BJ (cell line): Measurements from ENCODE around the gene KIF6. TPM values are rescaled to one million over a fixed set of nuclear protein-coding genes. Genes with fewer than 3 reads are reported as not detected.
"Not testable (repeated sequence)": the region's sequence is repeated elsewhere in the genome, so short reads cannot be mapped to it uniquely, and the experiment has no call there.

Experiments used
- CTCF ChIA-PET: fragments of 350-600 bp; formaldehyde crosslinking; extraction: SDS; loops from one replicate; lab custom pipeline; 2021; ENCODE audit warnings: antibody characterized with exemption, inconsistent platforms; lab: Yijun Ruan, JAX
- POLR2A ChIA-PET: fragments of 300-600 bp; sonication (Branson Sonifier 250); formaldehyde crosslinking; extraction: SDS; loops from one replicate; lab custom pipeline; 2021; ENCODE audit warnings: antibody characterized with exemption; lab: Charles Lee
- DNase-seq: peaks from one replicate; pipeline ENCODE4 v3.0.0-alpha.2; 2011; ENCODE audit warnings: low read depth
- H3K27me3 ChIP-seq: 2 replicates; pipeline ENCODE4 v1.6.0; 2011; ENCODE audit warnings: low read length; ENCODE audit not compliant: control insufficient read depth, insufficient read depth
- H3K36me3 ChIP-seq: 2 replicates; pipeline ENCODE4 v1.5.1; 2011; ENCODE audit warnings: low read length; ENCODE audit not compliant: control insufficient read depth, insufficient read depth
- H3K4me3 ChIP-seq: 2 replicates; pipeline ENCODE4 v1.5.1; 2011; ENCODE audit warnings: low read depth, mild to moderate bottlenecking, control low read depth, low read length
- polyA plus RNA-seq: library from polyadenylated mRNA; depleted of rRNA; stranded (reverse); fragments of >200 nt; gene quantifications from 2 replicates; pipeline ENCODE4 v1.2.3, GENCODE V29; 2011
- TF ChIP-seq, protein P1 (sequence below): IDR thresholded peaks from 2 replicates; pipeline ENCODE4 v1.5.1; 2011; ENCODE audit warnings: low read depth, mild to moderate bottlenecking, control low read depth, inconsistent platforms, low read length, moderate library complexity; ENCODE audit not compliant: insufficient read depth

KIF6 gene
- polyA plus RNA-seq, 1 experiment, result 0.56 TPM

DNA sequence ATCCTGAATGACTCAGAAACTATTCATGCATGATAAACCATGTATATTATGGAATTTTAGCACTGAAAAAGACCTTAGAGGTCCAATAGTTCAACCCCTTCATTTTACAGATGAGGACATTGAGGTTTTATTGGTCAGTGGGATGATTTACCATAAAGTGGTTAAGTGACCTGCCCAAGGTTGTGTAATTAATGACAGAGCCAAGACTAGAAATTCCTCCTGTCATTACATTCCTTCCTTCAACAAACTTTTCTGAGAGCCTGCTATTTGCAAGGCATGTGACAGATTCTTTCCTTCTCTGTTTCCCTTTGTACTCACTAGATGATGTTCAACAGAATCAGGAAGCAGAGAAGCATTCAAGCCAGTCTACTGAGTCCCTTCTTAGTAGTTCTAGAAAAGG lies 232.0 kb downstream of the KIF6 start:
- CTCF ChIA-PET, result no interaction called here
- H3K36me3 ChIP-seq, result no peaks in the 10 kb centered on the region
- POLR2A ChIA-PET, result no interaction called here
- TF ChIP-seq, protein P1, sequence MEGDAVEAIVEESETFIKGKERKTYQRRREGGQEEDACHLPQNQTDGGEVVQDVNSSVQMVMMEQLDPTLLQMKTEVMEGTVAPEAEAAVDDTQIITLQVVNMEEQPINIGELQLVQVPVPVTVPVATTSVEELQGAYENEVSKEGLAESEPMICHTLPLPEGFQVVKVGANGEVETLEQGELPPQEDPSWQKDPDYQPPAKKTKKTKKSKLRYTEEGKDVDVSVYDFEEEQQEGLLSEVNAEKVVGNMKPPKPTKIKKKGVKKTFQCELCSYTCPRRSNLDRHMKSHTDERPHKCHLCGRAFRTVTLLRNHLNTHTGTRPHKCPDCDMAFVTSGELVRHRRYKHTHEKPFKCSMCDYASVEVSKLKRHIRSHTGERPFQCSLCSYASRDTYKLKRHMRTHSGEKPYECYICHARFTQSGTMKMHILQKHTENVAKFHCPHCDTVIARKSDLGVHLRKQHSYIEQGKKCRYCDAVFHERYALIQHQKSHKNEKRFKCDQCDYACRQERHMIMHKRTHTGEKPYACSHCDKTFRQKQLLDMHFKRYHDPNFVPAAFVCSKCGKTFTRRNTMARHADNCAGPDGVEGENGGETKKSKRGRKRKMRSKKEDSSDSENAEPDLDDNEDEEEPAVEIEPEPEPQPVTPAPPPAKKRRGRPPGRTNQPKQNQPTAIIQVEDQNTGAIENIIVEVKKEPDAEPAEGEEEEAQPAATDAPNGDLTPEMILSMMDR, result no peak
- DNase-seq, result no peak
- H3K4me3 ChIP-seq, result no peak overlapping the region
- no peaks in the 10 kb centered on the region for H3K27me3 ChIP-seq

- ChIA-PET POLR2A (no interaction called here), CTCF (interaction anchor here (1.8 kb wide), 1 partner anchor 14 kb away, joined by 5 read pairs; no protein-coding TSS in a partner anchor)
These were observed 235.1 kb downstream of the KIF6 start for GRCh38 chr6:39490108-39490507.

GRCh38 chr6:39488255-39488879 lies 236.8 kb downstream of the KIF6 start:
- H3K4me3 ChIP-seq, result no peak overlapping the region
- no peaks in the 10 kb centered on the region for H3K36me3 ChIP-seq
- H3K27me3 ChIP-seq, result no peaks in the 10 kb centered on the region
- CTCF ChIA-PET, result interaction anchor here (1.0 to 1.8 kb wide), 2 partner anchors 12 to 13 kb away, joined by 3 to 5 read pairs; no protein-coding TSS in a partner anchor
- TF ChIP-seq, protein P1, result no peak
- DNase-seq, result no peak
- POLR2A ChIA-PET, result no interaction called here

More at GRCh38 chr6:39490108-39490507, 235.1 kb downstream of the KIF6 start:
- no peak for DNase-seq
- TF ChIP-seq, protein P1, result no peak
- Histone ChIP-seq H3K4me3 (no peak overlapping the region), H3K36me3 (no peaks in the 10 kb centered on the region), H3K27me3 (no peaks in the 10 kb centered on the region)

DNA sequence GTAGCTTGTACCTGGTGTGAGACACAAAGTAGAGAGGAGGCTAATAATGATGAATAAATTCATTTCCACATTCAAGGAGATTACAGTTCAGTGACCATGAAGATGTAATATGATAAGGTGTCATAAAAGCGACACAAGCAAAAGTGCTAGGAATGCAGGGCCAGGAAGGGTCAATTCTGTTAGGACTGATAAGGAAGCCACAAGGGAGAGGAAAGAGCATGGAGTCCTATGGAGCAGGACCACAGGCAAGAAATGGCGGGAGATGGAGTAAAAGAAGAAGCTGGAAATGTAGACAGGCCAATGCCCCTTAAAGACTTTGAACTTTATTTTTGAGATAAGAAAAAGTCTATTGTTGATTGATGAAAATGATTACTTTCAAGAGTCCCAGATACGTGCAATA lies 240.9 kb downstream of the KIF6 start:
- TF ChIP-seq, protein P1, result no peak
- no peak for DNase-seq
- Histone ChIP-seq H3K36me3 (no peaks in the 10 kb centered on the region), H3K27me3 (no peaks in the 10 kb centered on the region), H3K4me3 (no peak overlapping the region)
- CTCF ChIA-PET, result no interaction called here
- POLR2A ChIA-PET, result no interaction called here

GRCh38 chr6:39479819-39480218 lies 245.4 kb downstream of the KIF6 start:
- DNase-seq, H3K4me3 ChIP-seq, H3K27me3 ChIP-seq, CTCF ChIA-PET, H3K36me3 ChIP-seq, POLR2A ChIA-PET: not testable (repeated sequence)

DNA sequence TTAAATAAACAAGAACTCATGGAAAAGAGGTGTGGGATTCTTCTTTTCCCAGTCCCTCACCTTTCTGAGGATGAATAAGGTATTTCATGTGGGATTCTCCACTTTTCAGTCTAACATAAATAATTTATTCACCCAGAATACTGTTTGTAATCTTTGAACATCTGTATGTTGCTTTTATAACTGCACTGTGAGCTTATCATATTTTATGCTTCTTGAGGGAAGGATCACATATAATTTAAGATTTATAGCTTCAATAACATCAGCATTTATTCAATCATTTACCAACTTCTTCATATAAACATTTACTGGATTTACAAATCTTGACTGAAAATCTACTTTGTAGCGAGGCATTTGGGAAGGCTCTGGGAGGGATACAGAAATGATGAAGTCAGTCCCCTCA lies 248.5 kb downstream of the KIF6 start:
- no peaks in the 10 kb centered on the region for H3K36me3 ChIP-seq
- no peaks in the 10 kb centered on the region for H3K27me3 ChIP-seq
- no peak overlapping the region for H3K4me3 ChIP-seq
- no peak for DNase-seq
- ChIA-PET POLR2A (no interaction called here), CTCF (interaction anchor here (0.9 to 1.7 kb wide), 3 partner anchors 9 to 107 kb away, joined by 3 to 5 read pairs (median 5); no protein-coding TSS in a partner anchor)
- TF ChIP-seq, protein P1, result no peak
